GM12892 (cell line): ENCODE data around the gene NELL1.

Experiments used
- POLR2A ChIP-seq: IDR thresholded peaks from 2 replicates; pipeline ENCODE4 v1.6.1; 2011; ENCODE audit warnings: low read depth, low read length, control low read depth
- POLR2AphosphoS5 ChIP-seq: IDR thresholded peaks from 2 replicates; pipeline ENCODE4 v1.6.1; 2011; ENCODE audit warnings: low read depth, low read length, control low read depth

DNA sequence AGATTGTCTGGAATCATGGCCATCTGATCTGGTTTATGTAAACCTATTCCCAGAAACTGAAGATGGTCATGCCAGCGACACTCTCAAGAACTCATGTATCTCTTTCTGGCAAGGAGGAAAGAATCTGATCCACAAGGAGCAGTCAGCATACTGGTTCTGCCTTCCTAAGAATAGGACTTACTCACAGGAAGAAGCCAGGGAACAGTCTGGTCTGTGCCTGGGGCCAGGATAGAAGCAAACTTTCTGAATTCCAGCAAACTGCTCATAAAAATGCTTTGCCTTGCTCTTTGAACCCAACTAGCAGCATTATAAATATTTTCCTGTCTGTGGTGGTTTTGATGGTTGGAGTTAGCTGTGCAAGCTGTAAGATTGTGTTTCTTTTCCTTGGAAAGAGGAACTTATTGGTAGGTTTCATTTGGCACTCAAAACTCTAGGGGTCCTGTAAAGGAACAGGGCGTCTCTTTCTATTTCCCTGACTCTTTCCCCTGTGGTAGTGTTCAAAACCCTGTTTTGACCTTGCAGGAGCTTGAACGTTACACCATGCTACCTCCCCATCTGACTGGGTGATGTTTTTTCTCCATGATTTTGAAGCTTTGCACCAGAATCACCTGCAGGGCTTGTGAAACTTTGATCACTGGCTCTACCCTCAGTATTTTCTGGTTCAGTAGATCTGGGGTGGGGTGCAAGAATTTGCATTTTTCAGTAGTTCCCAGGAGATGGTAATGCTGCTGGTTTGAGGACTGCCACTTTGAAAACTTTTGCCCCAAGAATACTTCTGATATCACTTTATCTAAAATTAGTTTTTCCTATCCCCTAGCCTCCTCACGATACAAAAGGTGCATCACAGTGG is 895.7 kb downstream of the NELL1 start:
- no peak for TF ChIP-seq POLR2AphosphoS5
- TF ChIP-seq POLR2A, result no peak
